NCI-H748 (cell line): ENCODE measurements around the gene AFF3.
"Not testable (repeated sequence)": the region's sequence is repeated elsewhere in the genome, so short reads cannot be mapped to it uniquely, and the experiment has no call there.

Source experiments
- DNase-seq: peaks from one replicate; lab custom pipeline; 2025; ENCODE audit not compliant: unreplicated experiment; lab: John Stamatoyannopoulos, UW

AFF3 gene, protein sequence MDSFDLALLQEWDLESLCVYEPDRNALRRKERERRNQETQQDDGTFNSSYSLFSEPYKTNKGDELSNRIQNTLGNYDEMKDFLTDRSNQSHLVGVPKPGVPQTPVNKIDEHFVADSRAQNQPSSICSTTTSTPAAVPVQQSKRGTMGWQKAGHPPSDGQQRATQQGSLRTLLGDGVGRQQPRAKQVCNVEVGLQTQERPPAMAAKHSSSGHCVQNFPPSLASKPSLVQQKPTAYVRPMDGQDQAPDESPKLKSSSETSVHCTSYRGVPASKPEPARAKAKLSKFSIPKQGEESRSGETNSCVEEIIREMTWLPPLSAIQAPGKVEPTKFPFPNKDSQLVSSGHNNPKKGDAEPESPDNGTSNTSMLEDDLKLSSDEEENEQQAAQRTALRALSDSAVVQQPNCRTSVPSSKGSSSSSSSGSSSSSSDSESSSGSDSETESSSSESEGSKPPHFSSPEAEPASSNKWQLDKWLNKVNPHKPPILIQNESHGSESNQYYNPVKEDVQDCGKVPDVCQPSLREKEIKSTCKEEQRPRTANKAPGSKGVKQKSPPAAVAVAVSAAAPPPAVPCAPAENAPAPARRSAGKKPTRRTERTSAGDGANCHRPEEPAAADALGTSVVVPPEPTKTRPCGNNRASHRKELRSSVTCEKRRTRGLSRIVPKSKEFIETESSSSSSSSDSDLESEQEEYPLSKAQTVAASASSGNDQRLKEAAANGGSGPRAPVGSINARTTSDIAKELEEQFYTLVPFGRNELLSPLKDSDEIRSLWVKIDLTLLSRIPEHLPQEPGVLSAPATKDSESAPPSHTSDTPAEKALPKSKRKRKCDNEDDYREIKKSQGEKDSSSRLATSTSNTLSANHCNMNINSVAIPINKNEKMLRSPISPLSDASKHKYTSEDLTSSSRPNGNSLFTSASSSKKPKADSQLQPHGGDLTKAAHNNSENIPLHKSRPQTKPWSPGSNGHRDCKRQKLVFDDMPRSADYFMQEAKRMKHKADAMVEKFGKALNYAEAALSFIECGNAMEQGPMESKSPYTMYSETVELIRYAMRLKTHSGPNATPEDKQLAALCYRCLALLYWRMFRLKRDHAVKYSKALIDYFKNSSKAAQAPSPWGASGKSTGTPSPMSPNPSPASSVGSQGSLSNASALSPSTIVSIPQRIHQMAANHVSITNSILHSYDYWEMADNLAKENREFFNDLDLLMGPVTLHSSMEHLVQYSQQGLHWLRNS (N-terminal part only)

GRCh38 chr2:100142393-100142792 lies at the start of gene AFF3:
TSS of gene AFF3 (minus strand) at chr2:100142590. CDS start at chr2:100104454, 38,136 bp downstream.
- DNase-seq, result no peak

DNA sequence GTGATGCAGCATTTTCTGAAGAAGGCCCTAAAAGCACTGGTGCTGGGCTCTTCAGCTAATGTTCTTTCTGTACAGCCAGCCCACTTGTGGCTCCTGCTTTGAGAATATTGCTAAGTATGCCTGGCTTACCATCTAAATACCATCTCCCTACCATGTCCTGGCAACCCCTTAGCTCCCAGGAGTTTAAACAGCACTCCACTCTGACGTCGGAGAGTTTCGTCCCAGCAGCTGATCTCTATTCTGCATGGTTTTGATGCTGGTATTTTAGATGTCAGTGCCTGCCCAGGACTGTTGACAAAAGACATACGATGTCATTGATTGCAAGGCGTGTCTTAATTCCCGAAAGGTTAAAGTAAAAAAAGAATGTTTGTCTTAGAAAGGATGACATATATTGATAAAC lies 47.0 kb upstream of the AFF3 start:
- no peak for DNase-seq

- DNase-seq, result no peak
These were observed 45.9 kb upstream of the AFF3 start for GRCh38 chr2:100188326-100188725.

DNA sequence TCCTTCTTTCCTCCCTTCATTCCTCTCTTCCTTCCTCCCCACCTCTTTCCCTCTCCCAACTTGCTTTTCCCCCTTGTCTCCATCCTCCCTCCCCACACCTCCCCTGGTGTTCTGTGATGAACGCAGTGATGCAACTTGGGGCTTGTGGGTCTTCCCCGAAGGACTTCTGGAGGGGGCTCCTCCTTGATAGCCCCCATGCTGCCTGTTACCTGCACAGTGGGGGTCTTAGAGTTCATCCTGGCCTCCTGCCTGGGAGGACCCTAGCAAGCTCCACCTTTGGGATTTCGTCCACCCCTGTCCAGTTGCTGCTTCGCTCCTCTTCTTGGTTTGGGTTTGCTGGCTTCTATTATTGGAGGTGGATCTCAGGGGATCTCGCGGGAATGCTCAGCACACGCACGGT lies 43.7 kb upstream of the AFF3 start:
- no peak for DNase-seq

DNA sequence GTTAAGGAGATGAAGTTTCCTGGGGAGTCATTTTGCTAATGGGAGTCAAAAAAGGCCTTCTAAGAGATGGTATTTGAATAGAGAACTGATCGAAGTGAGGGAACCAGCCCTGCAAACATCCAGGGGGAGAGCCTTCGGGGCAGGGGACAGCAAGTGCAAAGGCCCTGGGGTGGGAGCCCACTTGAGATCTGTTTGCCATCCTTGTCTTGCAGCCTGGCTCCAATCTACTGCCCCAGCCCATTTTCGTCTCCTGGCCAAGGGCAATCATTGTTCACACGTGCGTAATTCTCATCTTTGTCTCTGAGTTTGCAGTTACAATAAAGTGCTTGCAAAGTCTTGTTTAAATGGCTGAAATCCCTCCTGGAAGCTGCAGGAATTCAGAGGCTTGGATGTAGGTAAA lies 43.1 kb upstream of the AFF3 start:
- no peak for DNase-seq

DNA sequence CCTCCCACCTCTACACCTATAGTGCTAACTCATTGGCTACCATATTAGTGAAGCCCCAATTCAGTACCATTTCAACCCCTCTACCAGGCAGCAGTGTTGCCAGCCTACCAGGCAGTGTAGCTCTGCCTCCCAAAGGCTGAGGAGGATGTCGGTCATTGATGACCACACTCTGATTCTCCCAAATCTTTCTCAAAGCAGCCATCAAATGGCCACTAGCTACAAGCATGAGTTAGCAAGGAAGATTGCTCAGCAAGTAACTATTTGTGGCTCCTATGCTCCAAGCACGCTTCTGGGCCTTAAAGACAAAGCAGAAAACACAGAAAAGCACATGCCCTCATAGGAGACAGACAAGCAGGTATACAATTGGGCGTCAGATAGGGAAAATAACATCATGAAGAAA lies 42.7 kb upstream of the AFF3 start:
- no peak for DNase-seq

- no peak for DNase-seq
These were observed 41.8 kb upstream of the AFF3 start for GRCh38 chr2:100184055-100184737.

- DNase-seq, result no peak
These were observed 40.3 kb upstream of the AFF3 start for GRCh38 chr2:100182494-100183361.

DNA sequence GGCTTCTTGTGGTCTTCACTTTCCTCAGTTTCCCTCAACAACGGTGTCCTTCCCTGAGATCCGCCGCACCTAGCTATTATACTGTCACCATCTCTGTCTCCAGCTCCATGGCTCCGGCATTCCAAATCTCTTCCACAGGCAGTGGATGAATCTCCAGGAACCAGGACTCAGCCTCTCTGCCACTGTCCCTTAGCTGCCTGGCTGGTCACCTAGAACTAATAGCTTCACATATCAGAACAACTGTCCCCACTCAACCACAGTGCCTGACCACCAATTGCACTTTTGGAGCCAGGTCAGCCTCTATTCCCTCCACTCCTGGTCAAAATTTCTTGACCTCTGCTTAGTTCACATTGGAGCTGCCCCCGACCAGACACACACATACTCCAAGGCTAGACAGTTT lies 38.1 kb upstream of the AFF3 start:
- DNase-seq, result no peak

DNA sequence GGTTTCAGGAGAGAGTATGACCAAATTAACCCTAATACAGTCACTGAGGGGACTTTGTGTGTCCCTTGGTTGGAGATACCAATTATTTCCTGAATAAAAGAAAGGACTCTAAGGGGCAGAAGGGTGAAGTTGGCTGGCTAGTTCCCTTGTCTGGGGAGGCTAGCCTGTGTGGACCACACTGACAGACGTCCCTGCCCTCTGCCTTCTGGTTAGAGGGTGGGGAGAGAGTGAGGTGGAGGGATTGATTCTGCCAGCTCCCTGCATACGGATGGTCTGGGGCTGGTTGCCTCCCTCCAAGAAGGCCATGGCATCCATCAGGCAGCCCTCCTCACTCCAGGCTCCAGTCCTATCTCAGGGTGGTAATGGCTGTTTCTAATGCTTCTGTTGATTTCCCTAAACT lies 37.4 kb upstream of the AFF3 start:
- DNase-seq, result no peak

GRCh38 chr2:100178864-100179263 lies 36.5 kb upstream of the AFF3 start:
- peak; percentile 37 for DNase-seq

DNA sequence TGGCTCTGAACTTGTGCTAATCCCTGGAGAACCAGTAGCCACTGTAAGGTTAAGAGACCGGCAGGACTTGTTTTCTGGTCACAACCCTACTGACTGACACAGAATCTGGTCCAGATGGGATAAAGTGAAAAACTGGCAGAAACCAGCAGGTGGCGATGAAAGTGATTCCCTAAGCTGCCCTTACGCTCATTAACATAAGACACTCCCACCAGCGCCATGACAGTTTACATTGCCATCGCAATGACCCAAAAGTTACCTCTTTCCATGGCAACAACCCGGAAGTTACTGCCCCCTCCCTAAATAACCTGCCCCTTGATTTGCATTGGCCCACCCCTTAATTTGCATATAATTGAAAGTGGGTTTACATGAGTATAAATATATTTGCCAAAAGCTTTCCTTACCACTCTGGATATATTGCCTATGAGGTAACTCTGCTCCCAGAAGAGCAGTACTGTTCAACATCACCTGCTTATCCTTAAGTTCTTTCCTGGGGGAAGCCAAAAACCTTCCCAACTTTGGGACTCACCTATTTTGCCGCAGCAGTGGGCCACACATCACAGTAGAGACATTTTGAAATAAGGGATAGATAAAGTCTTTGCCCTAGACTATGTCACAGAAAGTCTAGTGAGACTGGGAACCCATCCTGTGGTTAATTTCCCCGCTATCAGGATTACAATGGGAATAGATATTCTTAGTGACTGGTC lies 35.8 kb upstream of the AFF3 start:
- DNase-seq, result no peak

DNA sequence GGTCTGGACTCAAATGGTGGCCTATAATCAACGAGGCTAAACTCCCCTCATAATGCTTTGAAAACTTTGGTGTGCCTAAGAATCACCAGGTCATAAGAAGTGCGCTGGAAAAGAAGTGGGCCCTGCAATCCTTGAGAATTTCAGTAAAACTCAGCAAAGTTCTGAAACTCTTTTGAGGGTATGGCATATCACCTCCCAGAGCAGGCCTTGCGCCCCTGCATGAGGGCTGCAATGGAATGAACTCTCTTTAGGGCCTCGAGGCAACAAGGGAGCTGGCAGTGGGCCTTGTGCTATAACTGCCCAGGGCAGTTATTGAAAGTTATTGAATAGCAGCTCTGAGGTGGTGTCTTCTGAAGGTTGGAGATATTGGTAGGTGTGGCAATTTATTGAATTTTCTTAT lies 34.5 kb upstream of the AFF3 start:
- DNase-seq, result no peak

GRCh38 chr2:100174026-100174431 lies 31.6 kb upstream of the AFF3 start:
- DNase-seq, result no peak

GRCh38 chr2:100166701-100167100 lies 24.3 kb upstream of the AFF3 start:
- DNase-seq, result no peak

GRCh38 chr2:100163605-100164004 lies 21.2 kb upstream of the AFF3 start:
- no peak for DNase-seq

- no peak for DNase-seq
These were observed 19.7 kb upstream of the AFF3 start for GRCh38 chr2:100161945-100162620.

- DNase-seq, result no peak
These were observed 18.0 kb upstream of the AFF3 start for GRCh38 chr2:100160396-100160795.

- not testable (repeated sequence) for DNase-seq
These were observed 9.4 kb upstream of the AFF3 start for GRCh38 chr2:100151832-100152231.
